BJ (cell line): ENCODE data around the gene CSF2RB. TPM values are rescaled to one million over a fixed set of nuclear protein-coding genes. Genes with fewer than 3 reads are reported as not detected.
"Not testable (repeated sequence)": the region's sequence is repeated elsewhere in the genome, so short reads cannot be mapped to it uniquely, and the experiment has no call there.

Source experiments
- CTCF ChIA-PET: fragments of 350-600 bp; formaldehyde crosslinking; extraction: SDS; loops from one replicate; lab custom pipeline; 2021; ENCODE audit warnings: antibody characterized with exemption, inconsistent platforms; lab: Yijun Ruan, JAX
- POLR2A ChIA-PET: fragments of 300-600 bp; sonication (Branson Sonifier 250); formaldehyde crosslinking; extraction: SDS; loops from one replicate; lab custom pipeline; 2021; ENCODE audit warnings: antibody characterized with exemption; lab: Charles Lee
- DNase-seq: peaks from one replicate; pipeline ENCODE4 v3.0.0-alpha.2; 2011; ENCODE audit warnings: low read depth
- H3K27me3 ChIP-seq: 2 replicates; pipeline ENCODE4 v1.6.0; 2011; ENCODE audit warnings: low read length; ENCODE audit not compliant: control insufficient read depth, insufficient read depth
- H3K36me3 ChIP-seq: 2 replicates; pipeline ENCODE4 v1.5.1; 2011; ENCODE audit warnings: low read length; ENCODE audit not compliant: control insufficient read depth, insufficient read depth
- H3K4me3 ChIP-seq: 2 replicates; pipeline ENCODE4 v1.5.1; 2011; ENCODE audit warnings: low read depth, mild to moderate bottlenecking, control low read depth, low read length
- CTCF ChIP-seq: IDR thresholded peaks from 2 replicates; pipeline ENCODE4 v1.5.1; 2011; ENCODE audit warnings: low read depth, mild to moderate bottlenecking, control low read depth, inconsistent platforms, low read length, moderate library complexity; ENCODE audit not compliant: insufficient read depth
- polyA plus RNA-seq: library from polyadenylated mRNA; depleted of rRNA; stranded (reverse); fragments of >200 nt; gene quantifications from 2 replicates; pipeline ENCODE4 v1.2.3, GENCODE V29; 2011; rRNA removed

The CSF2RB gene
- polyA plus RNA-seq, 1 experiment: 0.02 TPM

DNA sequence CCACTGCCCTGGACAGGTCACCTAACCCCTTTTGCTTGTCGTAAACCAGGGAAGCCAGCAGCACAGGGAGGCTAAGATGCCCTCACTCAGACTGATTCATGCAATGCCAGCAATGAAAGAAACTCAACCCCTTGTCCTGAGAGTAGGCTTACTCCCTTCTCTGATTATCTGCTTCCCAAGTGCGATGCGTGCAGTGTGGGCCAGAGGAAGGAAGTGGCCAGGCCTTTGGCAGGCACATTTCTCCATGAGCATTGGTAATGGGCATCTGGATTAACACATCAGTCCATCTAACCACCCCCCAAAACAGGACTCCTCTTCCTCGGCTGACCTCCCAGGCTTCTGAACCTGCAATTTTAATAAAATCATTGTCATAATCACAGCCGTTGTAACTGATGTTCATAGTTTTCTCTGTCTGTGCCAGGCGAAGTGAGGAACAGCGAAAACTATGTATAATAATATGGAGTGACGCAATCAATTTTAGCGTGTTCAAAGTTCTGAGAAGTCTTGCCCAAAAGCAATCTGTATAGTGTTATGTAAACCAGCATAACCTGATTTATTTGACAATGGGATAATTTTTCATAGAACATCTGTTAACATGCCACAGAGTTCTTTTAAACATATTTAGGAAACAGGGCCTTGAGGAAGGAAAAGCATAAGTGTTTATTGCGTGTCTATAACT lies 71.9 kb downstream of the CSF2RB start:
- DNase-seq: no peak
- ChIA-PET CTCF (no interaction called here), POLR2A (no interaction called here)
- Histone ChIP-seq H3K36me3 (no peaks in the 10 kb centered on the region), H3K4me3 (no peak overlapping the region), H3K27me3 (peaks cover 3% of the 10 kb centered on the region; the same call in 1 of the 2 replicates)
- TF ChIP-seq CTCF: no peak

DNA sequence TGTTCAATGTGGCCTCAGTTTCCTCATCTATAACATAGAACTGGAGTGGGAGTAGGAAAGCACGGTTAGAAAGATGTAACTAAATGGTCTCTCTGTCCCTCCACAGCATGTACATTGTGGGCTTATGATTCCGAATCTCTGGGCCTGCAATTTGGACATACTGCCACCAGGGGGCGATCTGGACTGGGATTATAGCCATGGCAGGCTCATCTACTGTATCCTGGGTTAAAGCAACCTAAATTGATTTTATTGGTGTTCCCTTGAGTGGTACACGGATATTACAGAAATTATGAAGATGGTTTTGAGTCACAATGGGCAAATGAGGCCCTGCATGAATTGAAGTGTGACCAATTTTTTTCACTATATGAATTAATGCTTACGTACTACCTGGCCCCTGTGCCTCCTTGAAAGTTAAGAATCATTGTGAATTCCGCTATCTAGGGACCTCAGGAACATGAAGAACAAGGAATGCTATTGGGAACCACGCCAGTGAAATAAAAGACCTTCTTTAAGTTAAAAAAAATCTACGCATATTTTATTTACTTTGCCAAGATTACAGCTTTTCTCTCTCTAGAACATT lies 72.9 kb downstream of the CSF2RB start:
- DNase-seq: no peak
- Histone ChIP-seq H3K4me3 (no peak overlapping the region), H3K27me3 (peaks cover 5% of the 10 kb centered on the region; the same call in 1 of the 2 replicates), H3K36me3 (no peaks in the 10 kb centered on the region)
- POLR2A ChIA-PET: no interaction called here
- TF ChIP-seq CTCF: peak; percentile 50
- CTCF ChIA-PET: interaction anchor here (1.1 to 1.8 kb wide), 2 partner anchors 9 kb away, joined by 3 to 9 read pairs; no protein-coding TSS in a partner anchor

DNA sequence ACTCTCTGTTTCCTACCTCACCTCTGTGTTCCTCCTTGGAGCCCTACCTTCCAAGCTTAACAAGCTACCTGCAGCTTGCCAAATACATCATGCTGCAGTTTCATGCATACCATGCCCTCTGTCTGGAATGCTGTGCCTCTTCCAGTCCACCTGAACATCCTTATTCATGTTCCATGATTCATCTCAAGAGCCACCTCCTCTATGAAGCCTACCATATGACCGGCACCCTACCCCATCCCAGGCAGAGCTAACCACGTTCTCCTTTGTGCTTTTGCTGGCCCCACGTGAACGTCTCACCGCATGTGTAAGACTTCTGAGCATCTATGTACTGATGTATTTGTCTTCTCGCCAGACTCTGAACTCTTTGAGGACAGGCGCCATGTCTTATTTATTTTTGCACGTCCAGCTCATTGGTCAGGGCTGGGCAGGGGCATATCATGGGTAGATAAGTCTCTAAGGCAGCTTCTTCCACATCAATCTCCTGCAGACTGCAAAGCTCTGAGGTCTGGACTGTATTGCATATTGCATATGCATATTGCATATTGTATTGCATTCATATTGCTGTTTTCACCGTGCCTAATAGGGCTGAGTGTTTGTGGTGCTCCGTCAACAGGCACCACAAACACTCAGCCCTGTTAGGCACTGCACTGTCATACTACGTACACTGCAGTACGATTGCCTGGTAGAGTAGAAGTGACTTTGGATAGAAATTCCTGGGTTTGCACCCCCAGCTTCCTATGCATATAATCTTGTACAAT lies 74.8 kb downstream of the CSF2RB start:
- CTCF ChIA-PET: interaction anchor here (1.2 to 3.5 kb wide), 3 partner anchors 10 to 135 kb away, joined by 3 to 11 read pairs (median 4); no protein-coding TSS in a partner anchor
- Histone ChIP-seq H3K27me3 (peaks cover 4% of the 10 kb centered on the region; the same call in 1 of the 2 replicates), H3K36me3 (no peaks in the 10 kb centered on the region), H3K4me3 (no peak overlapping the region)
- no peak for DNase-seq
- POLR2A ChIA-PET: no interaction called here
- TF ChIP-seq CTCF: no peak

DNA sequence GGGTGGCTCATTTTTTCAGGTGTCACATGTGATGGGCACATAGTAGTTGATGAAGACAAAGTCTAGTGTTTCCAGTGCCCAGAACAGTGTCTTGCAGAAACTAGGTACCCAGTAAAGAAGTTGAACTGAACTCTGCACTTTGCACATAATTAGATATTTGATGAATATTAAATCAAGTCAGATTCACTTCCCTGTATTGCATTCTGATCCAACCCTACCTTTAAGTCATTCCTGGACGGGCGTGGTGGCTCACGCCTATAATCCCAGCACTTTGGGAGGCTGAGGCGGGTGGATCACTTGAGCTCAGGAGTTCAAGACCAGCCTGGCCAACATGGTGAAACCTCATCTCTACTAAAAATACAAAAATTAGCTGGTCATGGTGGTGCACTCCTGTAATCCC lies 75.6 kb downstream of the CSF2RB start:
- H3K27me3 ChIP-seq, POLR2A ChIA-PET, H3K36me3 ChIP-seq, DNase-seq, H3K4me3 ChIP-seq: not testable (repeated sequence)
- CTCF ChIA-PET: interaction anchor here (1.2 to 3.5 kb wide), 2 partner anchors 11 to 17 kb away, joined by 4 to 11 read pairs; no protein-coding TSS in a partner anchor

Other genes starting within 250 kb of the CSF2RB start
- not detected in 2 replicates for gene CACNG2, start 209.9 kb upstream of the CSF2RB start, polyA plus RNA-seq
- 20.6 and 23.0 TPM in 2 replicates for gene IFT27, start 137.5 kb upstream of the CSF2RB start, polyA plus RNA-seq
- gene PVALB, start 96.6 kb upstream of the CSF2RB start, polyA plus RNA-seq: not detected in 2 replicates
- gene NCF4, start 52.6 kb upstream of the CSF2RB start, polyA plus RNA-seq: not detected in 2 replicates
- 32.8 and 45.7 TPM in 2 replicates for gene TST, start 105.8 kb downstream of the CSF2RB start, polyA plus RNA-seq
- gene MPST, start 106.1 kb downstream of the CSF2RB start, polyA plus RNA-seq: 27.7 and 45.5 TPM in 2 replicates
- gene KCTD17, start 138.1 kb downstream of the CSF2RB start, polyA plus RNA-seq: 19.1 and 36.3 TPM in 2 replicates
- not detected in 2 replicates for gene TMPRSS6, start 196.1 kb downstream of the CSF2RB start, polyA plus RNA-seq
- 0.22 and 0.37 TPM in 2 replicates for gene IL2RB, start 236.3 kb downstream of the CSF2RB start, polyA plus RNA-seq